ENCODE measurements around the gene SUPT7L. TPM values are rescaled to one million over a fixed set of nuclear protein-coding genes. Genes with fewer than 3 reads are reported as not detected.
A peak's percentile ranks its signal among the peaks of the same experiment; 100 is the strongest.
"Not testable (repeated sequence)": the region's sequence is repeated elsewhere in the genome, so short reads cannot be mapped to it uniquely, and the experiment has no call there.

The SUPT7L gene
- total RNA-seq, 2 donors from 2014 or later = 32.9 to 41.9 TPM

GRCh38 chr2:27645197-27645596 lies 18.2 kb downstream of the SUPT7L start:
- Mint-ChIP-seq H3K27ac (no peak overlapping the region), H3K9me3 (no peaks in the 10 kb centered on the region), H3K4me1 (ENCODE audit: low read depth in 2 of 2) (peaks cover 0 to 3% of the 10 kb centered on the region in 2 donors), H3K4me3 (no peak overlapping the region), H3K27me3 (no peaks in the 10 kb centered on the region), H3K36me3 (peaks cover 15% of the 10 kb centered on the region)
- DNase-seq (ENCODE audit: low spot score) (no peak), ATAC-seq (no peak)

DNA sequence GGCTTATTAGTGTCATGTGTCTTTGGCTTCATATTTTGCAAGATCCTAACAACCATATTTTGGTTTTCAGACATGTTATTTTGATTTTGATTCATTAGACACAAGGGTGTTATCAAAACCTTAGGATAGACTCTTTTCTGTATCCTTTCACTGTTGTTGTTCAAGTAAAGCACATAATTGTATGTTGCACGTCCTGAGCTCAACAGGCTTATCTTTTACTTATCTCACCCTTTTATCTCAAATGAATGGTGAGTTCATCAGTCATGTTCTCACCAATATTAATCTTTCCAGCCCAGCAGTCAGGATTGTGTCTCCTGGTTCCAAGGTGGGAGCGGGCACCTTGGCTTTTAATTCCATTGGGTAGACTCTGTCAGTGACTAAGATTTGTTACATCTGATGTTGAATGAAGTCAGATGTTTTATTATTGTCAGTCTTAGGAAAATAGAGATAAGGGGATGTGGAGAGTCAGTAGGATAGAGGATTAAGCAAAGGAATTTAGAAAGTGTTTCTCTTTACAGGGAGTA lies 22.6 kb downstream of the SUPT7L start:
- H3K36me3 Mint-ChIP-seq = peaks cover 20% of the 10 kb centered on the region
- peaks cover 13 to 19% of the 10 kb centered on the region in 2 donors for H3K4me1 Mint-ChIP-seq (ENCODE audit: low read depth in 2 of 2)
- ATAC-seq = no peak
- H3K27me3 Mint-ChIP-seq = no peaks in the 10 kb centered on the region
- no peak for DNase-seq (ENCODE audit: low spot score)
- H3K9me3 Mint-ChIP-seq = no peaks in the 10 kb centered on the region
- H3K27ac Mint-ChIP-seq = no peak overlapping the region
- no peak overlapping the region for H3K4me3 Mint-ChIP-seq

DNA sequence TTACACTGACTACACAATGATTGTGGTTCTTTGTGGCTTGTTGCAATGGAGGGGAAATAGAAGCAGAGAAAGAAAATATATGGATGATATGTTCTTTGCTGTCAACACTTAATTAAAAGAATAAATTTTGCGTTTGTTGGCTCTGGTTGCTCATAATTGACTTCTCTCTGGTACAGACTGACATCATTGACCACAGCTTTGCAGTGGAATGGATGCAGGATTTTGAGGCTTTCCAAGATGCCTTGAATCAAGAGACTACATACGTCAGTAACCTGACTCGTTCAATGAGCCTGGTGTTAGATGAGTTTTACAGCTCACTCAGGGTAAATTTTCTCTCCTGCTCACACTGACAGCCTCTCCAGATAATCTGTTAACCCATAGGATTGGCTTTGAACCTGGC lies 24.7 kb downstream of the SUPT7L start:
- ATAC-seq (no peak), DNase-seq (ENCODE audit: low spot score) (no peak)
- H3K4me3 Mint-ChIP-seq = peak overlapping the region; percentile 58

DNA sequence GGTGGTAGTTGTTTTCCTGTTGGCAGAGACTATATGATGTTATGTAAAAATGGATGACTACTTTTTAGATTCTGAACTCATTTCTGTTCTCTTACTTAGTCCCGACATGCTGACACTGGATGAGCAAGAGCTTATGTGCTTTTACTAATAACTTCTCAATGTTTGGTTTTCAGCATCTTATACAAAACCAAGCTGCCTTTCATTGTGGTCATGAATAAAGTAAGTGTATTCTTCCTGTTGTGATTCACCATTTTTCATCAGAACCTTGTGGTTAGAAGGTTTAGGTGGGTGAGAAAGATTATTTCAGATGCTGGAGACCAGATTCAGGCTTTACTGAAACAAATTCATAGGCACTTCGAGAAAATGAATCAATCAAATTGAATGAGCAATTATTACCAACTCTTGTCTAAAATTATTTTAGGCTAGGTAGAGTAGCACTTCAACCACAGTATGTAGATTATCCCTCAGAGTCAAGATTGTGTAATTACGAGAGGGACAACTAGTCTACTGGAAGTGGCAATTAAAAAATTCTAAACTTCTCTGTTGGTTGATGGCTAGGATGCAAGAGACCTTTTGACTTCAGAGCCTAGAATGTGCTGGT lies 25.3 kb downstream of the SUPT7L start:
- DNase-seq (ENCODE audit: low spot score) (no peak), ATAC-seq (peak; percentile 91 to 95)
- Mint-ChIP-seq H3K9me3 (no peaks in the 10 kb centered on the region), H3K4me3 (peak overlapping the region; percentile 58), H3K4me1 (ENCODE audit: low read depth in 2 of 2) (peaks cover 19 to 28% of the 10 kb centered on the region in 2 donors), H3K27me3 (no peaks in the 10 kb centered on the region), H3K27ac (peak overlapping the region; percentile 70 to 84), H3K36me3 (peaks cover 36% of the 10 kb centered on the region)

More for the DNA sequence above, 24.7 kb downstream of the SUPT7L start:
- Mint-ChIP-seq H3K27ac (peak overlapping the region; percentile 70 to 84), H3K4me1 (ENCODE audit: low read depth in 2 of 2) (peaks cover 19 to 28% of the 10 kb centered on the region in 2 donors), H3K36me3 (peaks cover 36% of the 10 kb centered on the region), H3K9me3 (no peaks in the 10 kb centered on the region), H3K27me3 (no peaks in the 10 kb centered on the region)

DNA sequence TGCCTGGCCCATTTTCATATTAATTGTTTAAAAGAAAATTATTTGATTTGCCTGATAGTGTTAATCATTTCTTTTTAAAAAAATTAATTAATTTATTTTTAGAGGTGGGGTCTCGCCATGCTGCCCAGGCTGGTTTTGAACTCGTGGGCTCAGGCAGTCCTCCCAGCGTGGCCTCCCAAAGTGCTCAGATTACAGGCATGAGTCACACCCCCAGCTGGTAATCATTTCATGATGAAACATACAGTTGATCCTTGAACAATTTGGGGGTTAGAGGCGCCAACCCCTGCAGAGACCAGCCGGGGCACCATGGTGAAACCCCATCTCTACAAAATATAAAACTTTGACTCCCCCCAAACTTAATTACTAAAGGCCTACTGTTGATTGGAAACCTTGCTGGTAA lies 26.6 kb downstream of the SUPT7L start:
- Mint-ChIP-seq H3K9me3 (no peaks in the 10 kb centered on the region), H3K4me3 (no peak overlapping the region), H3K27me3 (no peaks in the 10 kb centered on the region), H3K36me3 (peaks cover 44% of the 10 kb centered on the region), H3K4me1 (ENCODE audit: low read depth in 2 of 2) (peaks cover 19 to 28% of the 10 kb centered on the region in 2 donors), H3K27ac (no peak overlapping the region)
- DNase-seq (ENCODE audit: low spot score) (no peak), ATAC-seq (no peak)

DNA sequence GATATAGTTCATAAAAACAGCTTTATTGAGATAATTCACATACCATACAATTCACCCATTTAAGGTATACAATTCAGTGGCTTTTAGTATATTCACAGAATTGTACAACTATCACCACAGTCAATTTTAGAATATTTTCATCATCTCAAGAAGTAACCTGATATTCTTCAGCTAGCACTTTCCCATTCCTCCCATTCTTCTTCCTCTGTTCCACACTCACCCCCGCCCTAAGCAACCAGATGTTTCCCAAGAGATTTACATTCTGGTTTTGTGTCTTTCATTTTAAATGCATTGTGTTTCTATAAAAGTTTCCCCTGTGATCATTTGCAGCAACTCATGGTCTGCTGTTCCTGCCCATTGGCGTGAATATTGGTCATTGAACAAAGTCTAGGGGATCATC lies 29.1 kb downstream of the SUPT7L start:
- H3K4me3 Mint-ChIP-seq = no peak overlapping the region
- H3K36me3 Mint-ChIP-seq = peaks cover 42% of the 10 kb centered on the region

GRCh38 chr2:27630257-27630656 lies 33.2 kb downstream of the SUPT7L start:
- not testable (repeated sequence) for H3K9me3 Mint-ChIP-seq

More for the DNA sequence above, 29.1 kb downstream of the SUPT7L start:
- Mint-ChIP-seq H3K9me3 (no peaks in the 10 kb centered on the region), H3K27ac (no peak overlapping the region), H3K4me1 (ENCODE audit: low read depth in 2 of 2) (peaks cover 26 to 40% of the 10 kb centered on the region in 2 donors), H3K27me3 (no peaks in the 10 kb centered on the region)
- no peak for DNase-seq (ENCODE audit: low spot score)
- no peak for ATAC-seq

GRCh38 chr2:27628767-27629709 lies 34.4 kb downstream of the SUPT7L start, which contains the start of the genes CCDC121 and GPN1:
CCDC121 (minus strand) TSS chr2:27629012; CDS start chr2:27627799, 1,213 bp downstream.
GPN1 (plus strand) TSS chr2:27629050; CDS start chr2:27629059, 9 bp downstream.
- H3K4me3 Mint-ChIP-seq = no peak within 1 kb of the TSS
- H3K36me3 Mint-ChIP-seq = peaks cover 14% of the 10 kb centered on the region
- no peak within 1 kb of the TSS for H3K27ac Mint-ChIP-seq
- DNase-seq (ENCODE audit: low spot score) (peak; percentile 97), ATAC-seq (peak; percentile 100)
- H3K27me3 Mint-ChIP-seq = no peaks in the 10 kb centered on the region
- peaks cover 12 to 16% of the 10 kb centered on the region in 2 donors for H3K4me1 Mint-ChIP-seq (ENCODE audit: low read depth in 2 of 2)
- no peaks in the 10 kb centered on the region for H3K9me3 Mint-ChIP-seq

More at GRCh38 chr2:27630257-27630656, 33.2 kb downstream of the SUPT7L start:
- Mint-ChIP-seq H3K36me3 (peaks cover 27% of the 10 kb centered on the region), H3K4me1 (ENCODE audit: low read depth in 2 of 2) (peaks cover 17 to 19% of the 10 kb centered on the region in 2 donors)
- H3K4me3 Mint-ChIP-seq; DNase-seq (ENCODE audit: low spot score); H3K27ac Mint-ChIP-seq; H3K27me3 Mint-ChIP-seq; ATAC-seq: not testable (repeated sequence)

GRCh38 chr2:27627963-27628766 lies 35.2 kb downstream of the SUPT7L start:
- no peak overlapping the region for H3K27ac Mint-ChIP-seq
- DNase-seq (ENCODE audit: low spot score) (no peak), ATAC-seq (peak; percentile 27 to 37)
- no peaks in the 10 kb centered on the region for H3K27me3 Mint-ChIP-seq
- H3K4me1 Mint-ChIP-seq (ENCODE audit: low read depth in 2 of 2) = peaks cover 12 to 16% of the 10 kb centered on the region in 2 donors
- no peaks in the 10 kb centered on the region for H3K9me3 Mint-ChIP-seq
- no peak overlapping the region for H3K4me3 Mint-ChIP-seq
- H3K36me3 Mint-ChIP-seq = peaks cover 15% of the 10 kb centered on the region

- H3K27ac Mint-ChIP-seq; H3K27me3 Mint-ChIP-seq; H3K9me3 Mint-ChIP-seq; H3K4me3 Mint-ChIP-seq; DNase-seq (ENCODE audit: low spot score); ATAC-seq: not testable (repeated sequence)
- peaks cover 19% of the 10 kb centered on the region for H3K36me3 Mint-ChIP-seq
- peaks cover 12 to 16% of the 10 kb centered on the region in 2 donors for H3K4me1 Mint-ChIP-seq (ENCODE audit: low read depth in 2 of 2)
Observed at GRCh38 chr2:27626921-27627320, 36.5 kb downstream of the SUPT7L start.

- Mint-ChIP-seq H3K4me1 (ENCODE audit: low read depth in 2 of 2) (peaks cover 12 to 16% of the 10 kb centered on the region in 2 donors), H3K36me3 (peaks cover 13% of the 10 kb centered on the region)
- H3K9me3 Mint-ChIP-seq; ATAC-seq; H3K27ac Mint-ChIP-seq; DNase-seq (ENCODE audit: low spot score); H3K4me3 Mint-ChIP-seq; H3K27me3 Mint-ChIP-seq: not testable (repeated sequence)
Observed at GRCh38 chr2:27626323-27626722, 37.1 kb downstream of the SUPT7L start.

DNA sequence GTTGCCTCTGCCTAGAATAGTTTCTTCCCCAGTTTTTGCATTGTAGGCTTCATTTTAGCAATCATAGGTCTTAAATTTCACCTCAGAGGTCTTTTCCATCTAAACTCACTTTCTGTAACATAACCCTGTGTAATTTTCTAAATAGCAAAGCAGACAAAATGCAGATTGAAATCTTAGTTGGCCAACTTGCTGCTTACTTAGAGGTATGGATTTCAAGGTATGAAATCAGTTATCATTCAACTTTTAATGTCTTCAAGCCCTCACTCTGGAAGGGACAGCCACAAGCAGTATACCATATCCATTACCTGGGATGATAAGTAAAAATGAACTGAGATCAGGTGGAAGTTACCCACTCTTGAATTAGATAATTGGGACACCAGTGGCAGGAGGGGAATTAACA lies 38.5 kb downstream of the SUPT7L start:
- H3K36me3 Mint-ChIP-seq = peaks cover 23% of the 10 kb centered on the region
- no peaks in the 10 kb centered on the region for H3K27me3 Mint-ChIP-seq
- H3K27ac Mint-ChIP-seq = no peak overlapping the region

DNA sequence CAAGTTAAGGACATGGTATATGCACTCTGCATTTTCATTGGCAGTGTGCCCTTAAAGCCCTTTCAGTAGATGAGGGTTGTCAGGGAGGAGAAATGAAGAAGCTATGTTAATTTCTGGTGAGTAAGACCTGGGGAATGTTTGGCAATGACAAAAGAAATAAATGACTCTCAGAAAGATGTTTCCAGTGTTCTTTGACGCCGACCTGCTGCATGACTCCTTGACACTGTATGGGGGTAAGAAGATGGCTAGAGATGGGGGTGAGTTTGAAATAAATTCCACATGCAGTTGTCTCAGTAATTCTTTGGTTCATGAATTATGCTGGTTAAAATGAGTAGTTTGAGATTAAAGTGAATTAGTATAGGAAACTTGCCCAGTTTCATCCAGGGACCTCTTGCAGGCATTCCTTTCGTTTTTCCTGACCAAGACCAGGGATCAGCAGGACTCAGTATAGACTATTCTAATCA lies 40.5 kb downstream of the SUPT7L start:
- no peaks in the 10 kb centered on the region for H3K9me3 Mint-ChIP-seq
- H3K36me3 Mint-ChIP-seq = peaks cover 33% of the 10 kb centered on the region
- no peak for ATAC-seq

More for the DNA sequence above, 38.5 kb downstream of the SUPT7L start:
- no peak for ATAC-seq
- H3K4me1 Mint-ChIP-seq (ENCODE audit: low read depth in 2 of 2) = peaks cover 0 to 9% of the 10 kb centered on the region in 2 donors
- no peak overlapping the region for H3K4me3 Mint-ChIP-seq
- DNase-seq (ENCODE audit: low spot score) = no peak
- no peaks in the 10 kb centered on the region for H3K9me3 Mint-ChIP-seq

More for the DNA sequence above, 40.5 kb downstream of the SUPT7L start:
- H3K27me3 Mint-ChIP-seq = no peaks in the 10 kb centered on the region
- H3K4me3 Mint-ChIP-seq = no peak overlapping the region
- DNase-seq (ENCODE audit: low spot score) = no peak
- H3K27ac Mint-ChIP-seq = no peak overlapping the region
- peaks cover 0 to 9% of the 10 kb centered on the region in 2 donors for H3K4me1 Mint-ChIP-seq (ENCODE audit: low read depth in 2 of 2)
